Measurements from ENCODE around the gene MUC2.

The MUC2 gene

DNA sequence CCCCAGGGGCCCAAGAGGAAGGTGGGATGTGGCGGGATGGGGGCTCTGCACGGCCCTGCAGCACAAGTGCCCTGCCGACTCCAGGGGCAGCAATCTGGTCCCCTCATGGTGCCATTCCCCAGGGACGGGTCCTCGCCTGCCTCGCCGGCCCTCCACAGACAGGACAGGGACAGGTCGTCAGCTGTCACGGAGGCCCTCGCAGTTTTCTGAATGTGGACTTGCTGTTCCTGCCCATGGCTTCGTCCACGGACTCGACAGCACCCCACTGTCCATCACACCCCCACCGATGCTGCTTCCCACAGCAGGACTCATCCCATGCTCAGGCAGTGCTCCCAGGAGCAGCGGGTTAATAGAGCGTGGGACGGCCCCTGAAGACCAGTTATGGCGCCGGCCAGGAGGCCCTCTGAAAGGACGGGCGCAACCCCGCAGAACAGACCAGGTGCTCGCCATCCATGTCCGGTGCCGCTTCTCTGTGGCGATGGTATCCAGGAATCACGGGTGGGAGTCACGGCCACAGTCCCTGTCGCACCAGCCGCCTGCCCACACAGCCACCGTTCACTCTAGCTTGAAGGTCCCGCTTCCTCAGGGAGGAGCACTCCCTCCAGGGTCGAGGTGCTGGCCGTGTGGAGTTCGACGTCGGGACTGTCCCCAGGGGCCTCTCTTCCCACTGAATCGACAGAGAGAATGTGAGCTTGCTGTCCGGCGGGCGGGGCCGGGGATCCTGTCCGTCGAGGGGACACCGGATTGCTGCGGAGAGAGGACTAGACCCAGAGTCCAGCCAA lies 18.5 kb upstream of the MUC2 start:
- TF ChIP-seq, protein P1, sequence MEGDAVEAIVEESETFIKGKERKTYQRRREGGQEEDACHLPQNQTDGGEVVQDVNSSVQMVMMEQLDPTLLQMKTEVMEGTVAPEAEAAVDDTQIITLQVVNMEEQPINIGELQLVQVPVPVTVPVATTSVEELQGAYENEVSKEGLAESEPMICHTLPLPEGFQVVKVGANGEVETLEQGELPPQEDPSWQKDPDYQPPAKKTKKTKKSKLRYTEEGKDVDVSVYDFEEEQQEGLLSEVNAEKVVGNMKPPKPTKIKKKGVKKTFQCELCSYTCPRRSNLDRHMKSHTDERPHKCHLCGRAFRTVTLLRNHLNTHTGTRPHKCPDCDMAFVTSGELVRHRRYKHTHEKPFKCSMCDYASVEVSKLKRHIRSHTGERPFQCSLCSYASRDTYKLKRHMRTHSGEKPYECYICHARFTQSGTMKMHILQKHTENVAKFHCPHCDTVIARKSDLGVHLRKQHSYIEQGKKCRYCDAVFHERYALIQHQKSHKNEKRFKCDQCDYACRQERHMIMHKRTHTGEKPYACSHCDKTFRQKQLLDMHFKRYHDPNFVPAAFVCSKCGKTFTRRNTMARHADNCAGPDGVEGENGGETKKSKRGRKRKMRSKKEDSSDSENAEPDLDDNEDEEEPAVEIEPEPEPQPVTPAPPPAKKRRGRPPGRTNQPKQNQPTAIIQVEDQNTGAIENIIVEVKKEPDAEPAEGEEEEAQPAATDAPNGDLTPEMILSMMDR (IDR thresholded peaks at IDR 0.05): no peak

DNA sequence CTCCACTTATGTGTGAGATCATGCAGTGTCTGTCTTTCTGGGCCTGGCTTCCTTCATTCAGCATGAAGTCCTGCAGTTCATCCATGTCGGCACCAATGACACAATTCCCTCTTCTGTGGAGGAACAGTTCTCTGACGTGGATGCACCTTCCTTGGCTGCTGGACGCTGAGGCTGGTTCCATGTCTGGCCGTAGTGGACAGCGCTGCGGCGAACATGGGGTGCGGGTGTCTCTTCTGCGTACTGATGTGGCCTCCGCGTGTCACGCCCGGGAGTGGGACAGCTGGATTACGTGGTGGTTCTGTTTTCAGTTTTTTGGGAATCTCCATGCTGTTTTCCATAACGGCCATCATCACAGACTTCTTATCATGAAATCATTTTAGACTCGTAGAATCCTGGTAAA lies 16.9 kb upstream of the MUC2 start:
- TF ChIP-seq, protein P1 (IDR thresholded peaks at IDR 0.05): no peak

DNA sequence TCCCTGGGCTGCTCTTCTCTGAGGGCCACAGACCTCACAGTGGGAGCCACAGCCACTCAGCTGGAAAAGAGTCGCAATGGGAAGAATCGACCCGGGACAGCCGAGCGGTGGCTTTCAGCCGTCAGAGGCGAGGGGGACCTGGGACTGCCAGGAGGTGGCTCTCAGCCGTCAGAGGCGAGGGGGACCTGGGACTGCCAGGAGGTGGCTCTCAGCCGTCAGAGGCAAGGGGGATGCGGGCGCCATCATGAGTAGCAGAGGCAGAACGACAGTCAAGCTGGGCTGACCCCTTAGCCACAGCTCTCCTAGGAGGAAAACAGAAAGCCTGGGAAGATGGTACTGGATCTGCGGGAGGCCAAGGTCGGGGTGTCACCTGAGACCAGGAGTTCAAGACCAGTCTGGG lies 14.9 kb upstream of the MUC2 start:
- TF ChIP-seq, protein P1 (IDR thresholded peaks at IDR 0.05): no peak

DNA sequence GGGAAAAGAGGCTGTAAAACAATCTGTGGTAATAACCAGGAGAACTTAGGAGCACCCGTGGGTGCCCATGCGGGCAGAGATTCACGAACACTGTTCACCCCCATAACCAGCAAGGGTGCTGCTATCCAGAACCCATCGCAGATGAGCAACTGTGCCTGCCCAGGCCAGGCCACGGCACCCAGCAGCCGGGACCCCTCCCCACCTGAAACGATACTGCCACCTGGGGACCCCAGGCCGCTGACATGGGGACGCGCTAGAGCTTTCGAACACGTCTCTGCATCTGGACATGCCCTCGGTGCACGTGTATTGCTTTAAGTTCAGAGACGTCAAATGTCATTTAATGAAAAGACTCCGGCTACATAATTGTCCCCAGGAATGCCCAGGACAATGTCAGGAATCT lies 14.3 kb upstream of the MUC2 start:
- TF ChIP-seq, protein P1 (IDR thresholded peaks at IDR 0.05): no peak

DNA sequence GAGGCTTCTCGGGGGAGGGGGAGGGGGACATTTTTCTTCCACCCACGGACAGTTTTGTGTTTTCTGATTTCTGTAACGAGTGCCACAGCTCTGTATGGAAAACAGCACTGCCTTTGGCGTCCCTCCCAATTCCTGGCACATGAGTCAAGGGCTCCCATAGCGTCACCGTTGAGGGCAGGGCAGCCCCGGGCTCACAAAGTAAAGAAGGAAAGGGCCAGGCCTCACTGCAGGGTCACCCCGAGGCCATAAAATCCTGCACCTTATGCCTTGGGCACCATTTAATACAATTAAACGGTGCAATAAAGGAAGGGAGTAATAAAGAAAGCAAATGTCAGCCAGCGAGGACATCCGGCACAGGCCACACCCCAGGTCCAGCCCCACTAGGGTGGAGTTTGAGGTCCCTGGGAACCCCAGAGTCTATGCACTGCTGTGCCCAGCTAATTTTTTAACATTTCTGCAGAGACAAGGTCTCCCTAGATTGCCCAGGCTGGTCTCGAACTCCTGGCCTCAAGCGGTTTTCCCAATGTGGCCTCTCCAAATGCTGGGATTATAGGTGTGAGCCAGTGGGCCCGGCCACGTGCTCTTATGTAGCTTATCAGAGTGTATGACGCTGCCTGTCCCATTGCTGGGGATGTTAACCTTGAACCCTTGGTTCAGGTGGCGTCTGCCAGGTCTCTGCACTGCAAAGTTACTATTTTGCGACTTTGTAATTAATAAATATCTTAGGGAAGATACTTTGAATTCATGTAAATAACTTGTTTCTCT lies 13.6 kb upstream of the MUC2 start:
- TF ChIP-seq, protein P1 (IDR thresholded peaks at IDR 0.05): no peak

DNA sequence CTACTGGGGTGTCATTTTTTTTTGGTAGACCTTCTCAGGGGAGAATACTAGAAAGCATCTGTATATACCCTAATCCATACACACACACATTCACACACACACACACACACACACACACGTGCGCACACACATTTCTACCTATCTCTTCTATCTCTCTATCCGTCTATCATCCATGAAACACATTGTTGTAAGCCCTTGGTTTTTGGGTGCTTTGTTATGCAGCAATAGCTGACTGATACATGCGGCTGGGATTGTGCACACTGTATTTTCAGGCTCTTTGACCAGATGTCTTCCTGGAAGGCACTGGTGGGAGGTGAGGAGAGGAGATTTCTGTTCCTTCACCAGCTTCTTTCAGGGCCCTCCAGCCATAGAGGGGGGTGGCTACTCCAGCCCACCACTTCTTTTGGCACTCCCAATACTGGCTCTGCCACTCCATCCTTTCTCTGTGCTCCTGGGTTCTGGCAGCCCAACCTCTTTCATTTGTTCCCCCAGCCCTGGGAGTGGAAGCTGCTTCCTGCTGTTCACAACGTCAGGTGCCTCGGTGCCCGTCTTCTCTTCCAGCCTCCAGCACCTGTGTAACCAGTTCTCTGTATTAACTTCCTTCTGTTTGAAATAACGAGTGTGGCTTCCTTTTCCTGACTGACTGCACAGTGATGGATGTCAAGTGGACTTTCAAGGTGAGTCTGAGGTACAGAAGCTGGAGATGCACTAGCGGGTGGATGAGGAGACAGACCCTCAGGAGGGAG lies 12.4 kb upstream of the MUC2 start:
- TF ChIP-seq, protein P1 (IDR thresholded peaks at IDR 0.05): no peak

DNA sequence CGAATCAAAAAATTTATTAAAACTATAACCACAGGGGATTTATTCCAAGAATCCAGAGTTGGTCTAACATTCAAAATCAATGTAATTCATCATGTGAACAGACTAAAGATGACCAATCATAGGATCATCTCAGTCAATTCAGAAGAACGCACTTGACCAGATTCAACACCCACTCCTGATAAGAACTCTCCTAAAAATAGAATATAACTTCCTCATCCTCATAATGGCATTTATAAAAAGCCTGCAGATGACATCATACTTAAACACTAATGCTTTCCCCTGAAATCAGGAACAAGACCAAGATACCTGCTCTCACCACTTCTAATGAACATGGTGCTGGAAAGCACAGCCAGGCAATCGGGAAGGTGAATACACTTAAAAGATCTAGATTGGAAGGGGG lies 10.5 kb upstream of the MUC2 start:
- TF ChIP-seq, protein P1 (IDR thresholded peaks at IDR 0.05): no peak

Data from LNCAP (cell line).